Body of pancreas (tissue), 4 donors: ENCODE results near the gene ANKRD44. TPM values are rescaled to one million over a fixed set of nuclear protein-coding genes. Genes with fewer than 3 reads are reported as not detected.
A peak's percentile ranks its signal among the peaks of the same experiment; 100 is the strongest.

Experiments used
- ATAC-seq: fragments of 150-250 bp; one replicate; pipeline ENCODE4 v1.9.1; 2016
- DNase-seq, 4 donors: peaks; one replicate each; pipeline ENCODE4 v3.0.0-alpha.2; 2019
- H3K27ac ChIP-seq, 4 donors: fragments of 200-600 bp; sonication (generic); 1 replicate in 3 of 4; 2 replicates in 1 of 4; pipeline versions ENCODE4 v1.5.1 to v1.6.1; 2016 to 2019; ENCODE audit warnings: mild to moderate bottlenecking in 1 of 4, mixed read lengths in 1 of 4, moderate library complexity in 1 of 4
- H3K27me3 ChIP-seq, 2 donors: fragments of 200-600 bp; sonication (generic); one replicate each; pipeline ENCODE4 v1.6.0; 2016; ENCODE audit warnings: mild to moderate bottlenecking in 1 of 2
- H3K36me3 ChIP-seq, 2 donors: fragments of 200-600 bp; sonication (generic); replicated peaks in 1 of 2; 2 replicates each; pipeline ENCODE4 v1.5.1; 2016; ENCODE audit warnings: low read depth in 2 of 2; ENCODE audit not compliant: insufficient read depth in 1 of 2
- H3K4me1 ChIP-seq: fragments of 200-600 bp; sonication (generic); one replicate; pipeline ENCODE4 v1.6.0; 2016
- H3K4me3 ChIP-seq, 2 donors: fragments of 200-600 bp; sonication (generic); 1 replicate in 1 of 2; 2 replicates in 1 of 2; pipeline ENCODE4 v1.5.1; 2016 to 2019
- H3K9me3 ChIP-seq, 3 donors: fragments of 200-600 bp; sonication (generic); 1 replicate in 2 of 3; 2 replicates in 1 of 3; pipeline ENCODE4 v1.5.1; 2016
- POLR2A ChIP-seq, 3 donors: fragments of 450-650 bp; IDR thresholded peaks; one replicate each; pipeline ENCODE4 v1.6.1; 2016; ENCODE audit warnings: antibody characterized with exemption in 3 of 3, mild to moderate bottlenecking in 2 of 3
- WGBS, 2 donors: methylation state at CpG; one replicate each; pipeline ENCODE4 v1.1.5; 2017; 5-methylcytosine and 5-hydroxymethylcytosine counted together
- intact Hi-C: fragments of 100-400 bp; cut with DNase I; formaldehyde crosslinking; loops from one replicate; pipeline ENCODE4 v1.15.1; 2023
- total RNA-seq, 2 donors: library from RNA; depleted of rRNA; stranded (reverse); fragments of >200 nt; gene quantifications; one replicate each; pipeline ENCODE4 v1.1.0, GENCODE V29; 2016
- TF ChIP-seq, protein P1 (sequence below), 7 experiments: fragments of 450-650 bp in 4 of 7; fragments of 200-600 bp in 3 of 7; sonication (generic) in 3 of 7; IDR thresholded peaks; one replicate each; pipeline ENCODE4 v1.5.1; 2016 to 2019; ENCODE audit warnings: antibody characterized with exemption in 7 of 7

The ANKRD44 gene
- total RNA-seq, 2 donors from 2014 or later = 12.2 TPM

DNA sequence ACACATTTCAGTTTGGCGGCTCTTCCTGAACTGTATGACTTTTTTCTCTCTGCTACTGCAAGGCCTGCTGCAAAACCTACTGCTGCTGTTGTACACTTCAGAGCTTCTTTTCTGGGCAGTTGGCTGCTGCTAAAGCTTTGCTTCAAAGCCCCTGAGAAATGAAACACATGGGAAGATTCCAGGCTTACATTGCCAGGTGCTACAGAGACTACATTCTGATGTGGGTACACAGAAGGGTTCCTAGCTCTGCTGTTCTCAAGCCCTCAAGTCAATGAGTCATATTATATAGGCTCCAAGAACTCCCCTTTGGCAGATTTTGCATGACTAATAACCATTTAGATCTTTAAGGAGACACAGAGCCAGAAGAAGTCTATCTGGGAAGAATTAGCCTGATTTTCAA, 371.2 kb downstream of the ANKRD44 start:
- DNase-seq (peak in 3 of 4 donors; percentile 61 to 69 (median 64)), ATAC-seq (peak; percentile 89)
- intact Hi-C loops = no loop called here
- H3K9me3 ChIP-seq = no peaks in the 10 kb centered on the region
- no peaks in the 10 kb centered on the region for H3K27me3 ChIP-seq
- H3K27ac ChIP-seq = peak overlapping the region; percentile 4 to 72 (median 62)
- no peaks in the 10 kb centered on the region for H3K36me3 ChIP-seq
- WGBS, 2 donors = 29 to 36% methylated on average over 1 of the region's 1 CpG
- peaks cover 12% of the 10 kb centered on the region for H3K4me1 ChIP-seq
- TF ChIP-seq, protein P1, sequence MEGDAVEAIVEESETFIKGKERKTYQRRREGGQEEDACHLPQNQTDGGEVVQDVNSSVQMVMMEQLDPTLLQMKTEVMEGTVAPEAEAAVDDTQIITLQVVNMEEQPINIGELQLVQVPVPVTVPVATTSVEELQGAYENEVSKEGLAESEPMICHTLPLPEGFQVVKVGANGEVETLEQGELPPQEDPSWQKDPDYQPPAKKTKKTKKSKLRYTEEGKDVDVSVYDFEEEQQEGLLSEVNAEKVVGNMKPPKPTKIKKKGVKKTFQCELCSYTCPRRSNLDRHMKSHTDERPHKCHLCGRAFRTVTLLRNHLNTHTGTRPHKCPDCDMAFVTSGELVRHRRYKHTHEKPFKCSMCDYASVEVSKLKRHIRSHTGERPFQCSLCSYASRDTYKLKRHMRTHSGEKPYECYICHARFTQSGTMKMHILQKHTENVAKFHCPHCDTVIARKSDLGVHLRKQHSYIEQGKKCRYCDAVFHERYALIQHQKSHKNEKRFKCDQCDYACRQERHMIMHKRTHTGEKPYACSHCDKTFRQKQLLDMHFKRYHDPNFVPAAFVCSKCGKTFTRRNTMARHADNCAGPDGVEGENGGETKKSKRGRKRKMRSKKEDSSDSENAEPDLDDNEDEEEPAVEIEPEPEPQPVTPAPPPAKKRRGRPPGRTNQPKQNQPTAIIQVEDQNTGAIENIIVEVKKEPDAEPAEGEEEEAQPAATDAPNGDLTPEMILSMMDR (IDR thresholded peaks at IDR 0.05) = no peak
- no peak for TF ChIP-seq POLR2A (IDR thresholded peaks at IDR 0.05)
- no peak overlapping the region for H3K4me3 ChIP-seq

Other genes starting within 250 kb of the ANKRD44 start
- gene SF3B1, start 124.2 kb upstream of the ANKRD44 start, total RNA-seq = 100 to 1,000 TPM; 361 to 396 TPM
- gene COQ10B, start 142.8 kb upstream of the ANKRD44 start, total RNA-seq = 1 to 10 TPM; 5.3 to 9.6 TPM
- 100 to 1,000 TPM in 1 of 2 donors, 10 to 100 TPM in 1; 81.4 to 117 TPM for gene HSPD1, start 189.1 kb upstream of the ANKRD44 start, total RNA-seq
- 10 to 100 TPM; 40.2 to 99.5 TPM for gene HSPE1, start 189.6 kb upstream of the ANKRD44 start, total RNA-seq
- 10 to 100 TPM in 1 of 2 donors, 1 to 10 TPM in 1; 5.3 to 16.1 TPM for gene MOB4, start 205.3 kb upstream of the ANKRD44 start, total RNA-seq